ENCODE results near the gene ANO4.
"Not testable (repeated sequence)": the region's sequence is repeated elsewhere in the genome, so short reads cannot be mapped to it uniquely, and the experiment has no call there.

The ANO4 gene

GRCh38 chr12:100868487-100868886 lies 73.9 kb downstream of the ANO4 start:
- DNase-seq (ENCODE audit: low read depth in 3 of 3, low spot score in 1 of 3) = no peak

- no peak for DNase-seq (ENCODE audit: low read depth in 3 of 3, low spot score in 1 of 3)
Observed at GRCh38 chr12:100871195-100871734, 76.7 kb downstream of the ANO4 start.

DNA sequence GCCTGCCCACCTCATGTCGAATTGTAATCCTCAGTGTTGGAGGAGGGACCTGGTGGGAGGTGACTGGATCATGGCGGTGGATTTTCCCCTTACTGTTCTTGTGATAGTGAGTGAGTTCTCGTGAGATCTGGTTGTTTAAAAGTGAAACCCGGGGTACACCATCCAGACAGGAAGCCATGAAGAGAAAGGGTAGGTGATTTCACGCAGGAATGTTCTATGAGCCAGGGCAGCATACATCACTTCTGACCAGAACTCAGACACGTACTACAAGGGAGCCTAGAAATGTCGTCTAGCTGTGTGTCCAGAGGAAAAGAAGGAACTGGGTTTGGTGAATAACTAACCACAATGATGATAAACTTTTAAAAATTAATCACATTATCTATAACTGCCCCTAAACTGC lies 80.6 kb downstream of the ANO4 start:
- DNase-seq (ENCODE audit: low read depth in 3 of 3, low spot score in 1 of 3) = no peak

- DNase-seq (ENCODE audit: low read depth in 3 of 3, low spot score in 1 of 3) = no peak
Observed at GRCh38 chr12:100875771-100876170, 81.2 kb downstream of the ANO4 start.

- no peak for DNase-seq (ENCODE audit: low read depth in 3 of 3, low spot score in 1 of 3)
Observed at GRCh38 chr12:100877776-100878175, 83.2 kb downstream of the ANO4 start.

GRCh38 chr12:100895192-100895591 lies 100.6 kb downstream of the ANO4 start:
- DNase-seq (ENCODE audit: low read depth in 3 of 3, low spot score in 1 of 3) = no peak

- no peak for DNase-seq (ENCODE audit: low read depth in 3 of 3, low spot score in 1 of 3)
Observed at GRCh38 chr12:100896192-100896591, 101.6 kb downstream of the ANO4 start.

GRCh38 chr12:100897240-100897639 lies 102.7 kb downstream of the ANO4 start:
- no peak for DNase-seq (ENCODE audit: low read depth in 3 of 3, low spot score in 1 of 3)

GRCh38 chr12:100899301-100899700 lies 104.7 kb downstream of the ANO4 start:
- DNase-seq (ENCODE audit: low read depth in 3 of 3, low spot score in 1 of 3) = no peak

DNA sequence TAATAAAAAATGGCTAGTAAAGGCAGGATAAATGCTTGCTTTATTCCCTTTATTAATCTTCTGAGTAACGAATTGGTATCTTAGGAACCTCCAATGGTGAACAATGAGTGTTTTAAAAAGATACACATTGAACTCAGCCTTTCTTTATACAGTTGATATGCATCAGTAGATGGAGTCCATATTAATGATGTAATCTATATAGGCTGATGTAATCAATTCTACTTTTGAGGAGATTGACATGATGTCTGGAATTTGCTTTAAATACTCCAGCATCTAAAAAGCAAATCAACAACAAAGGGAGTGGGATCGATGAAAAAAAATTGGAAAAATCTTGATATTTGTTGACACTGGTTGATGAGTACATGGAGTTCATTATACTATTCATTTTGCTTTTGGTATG lies 106.2 kb downstream of the ANO4 start:
- no peak for DNase-seq (ENCODE audit: low read depth in 3 of 3, low spot score in 1 of 3)

DNA sequence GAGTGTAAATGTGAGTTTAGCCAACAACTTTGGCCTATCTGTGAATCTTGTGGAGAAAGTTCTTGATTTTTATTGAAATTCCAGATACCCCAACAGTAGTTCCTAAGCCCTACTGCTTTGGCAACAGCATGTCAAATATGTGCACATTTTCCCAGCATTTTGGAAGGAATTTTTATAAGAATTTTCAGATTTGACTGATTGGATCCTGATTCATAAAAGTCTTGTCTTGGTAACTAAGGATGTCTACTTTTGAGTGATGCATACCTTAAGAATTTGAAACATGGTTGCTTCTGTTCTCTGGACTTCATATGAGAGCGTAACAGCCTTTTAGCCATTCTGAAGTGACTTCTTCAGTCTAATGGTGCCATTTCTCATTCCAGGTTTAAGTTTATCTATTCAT lies 106.7 kb downstream of the ANO4 start:
- no peak for DNase-seq (ENCODE audit: low read depth in 3 of 3, low spot score in 1 of 3)

DNA sequence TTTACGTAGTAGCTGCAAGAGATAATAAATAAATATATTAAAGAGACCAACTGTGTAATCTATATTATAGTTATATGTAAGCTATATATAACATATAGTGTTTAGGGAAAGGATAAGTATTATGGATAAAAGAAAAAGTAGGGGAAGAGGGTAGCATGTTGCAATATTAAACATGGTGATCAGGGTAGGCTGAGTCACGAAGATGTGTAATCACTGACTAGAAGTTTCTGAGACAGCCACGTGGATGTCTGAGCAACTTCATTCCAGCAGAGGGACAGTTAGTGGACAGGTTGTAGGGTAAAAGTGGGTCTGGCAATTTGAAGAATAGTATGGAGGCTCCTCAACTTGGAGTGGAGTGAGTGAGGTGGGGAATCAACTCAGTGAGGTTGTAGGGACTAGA lies 109.7 kb downstream of the ANO4 start:
- DNase-seq (ENCODE audit: low read depth in 3 of 3, low spot score in 1 of 3) = no peak

GRCh38 chr12:100908501-100908900 lies 113.9 kb downstream of the ANO4 start:
- DNase-seq (ENCODE audit: low read depth in 3 of 3, low spot score in 1 of 3) = no peak

GRCh38 chr12:100913872-100914592 lies 119.5 kb downstream of the ANO4 start:
- DNase-seq (ENCODE audit: low read depth in 3 of 3, low spot score in 1 of 3) = no peak

GRCh38 chr12:100919116-100919515 lies 124.5 kb downstream of the ANO4 start:
- no peak for DNase-seq (ENCODE audit: low read depth in 3 of 3, low spot score in 1 of 3)

DNA sequence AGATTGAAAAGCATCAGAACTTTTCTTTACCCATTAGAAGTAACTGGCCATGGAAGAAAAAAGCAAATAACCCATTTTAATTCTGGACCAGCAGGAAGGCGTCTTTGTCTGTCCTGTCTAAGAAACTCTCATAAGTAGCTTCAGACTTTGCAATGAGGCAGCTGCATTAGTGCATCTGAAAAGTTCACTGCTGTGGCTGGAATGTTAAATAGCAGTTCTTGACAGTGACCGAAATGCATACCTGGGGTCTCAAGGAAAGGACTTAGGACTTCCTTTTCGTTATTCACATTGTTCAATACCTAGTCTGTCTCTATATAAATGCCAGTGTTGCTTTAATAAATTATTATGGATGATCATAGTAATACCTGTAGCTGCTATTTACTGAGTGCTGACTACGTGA lies 125.9 kb downstream of the ANO4 start:
- no peak for DNase-seq (ENCODE audit: low read depth in 3 of 3, low spot score in 1 of 3)

DNA sequence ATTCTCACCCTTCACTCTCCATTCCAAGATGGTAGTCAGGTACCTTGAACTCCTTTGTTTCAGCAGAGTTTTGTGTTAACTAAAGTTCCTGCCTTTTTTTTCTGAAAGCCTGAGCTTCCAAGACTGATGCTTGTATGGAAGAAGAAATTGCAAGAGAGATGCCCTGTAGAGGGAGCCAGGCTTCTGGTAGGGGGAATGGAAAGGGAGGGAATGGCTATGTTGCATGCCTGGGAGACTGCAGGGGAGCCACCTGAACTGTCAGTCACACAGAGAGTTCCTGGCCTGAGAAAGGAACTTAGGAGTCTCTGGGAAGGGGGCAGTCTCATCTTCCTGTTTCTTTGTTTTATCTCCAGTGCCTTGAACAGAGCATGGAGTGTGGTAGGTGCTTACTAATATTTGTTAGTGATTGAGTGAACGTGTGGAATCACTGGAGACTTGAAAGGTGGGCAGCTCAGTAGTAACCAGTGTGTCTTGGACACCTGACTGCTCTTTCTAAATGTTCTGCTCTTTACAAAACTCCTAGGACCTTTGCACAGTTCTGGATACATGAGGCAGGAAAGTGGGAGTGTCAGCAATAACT lies 132.2 kb downstream of the ANO4 start:
- DNase-seq (ENCODE audit: low read depth in 3 of 3, low spot score in 1 of 3) = no peak

DNA sequence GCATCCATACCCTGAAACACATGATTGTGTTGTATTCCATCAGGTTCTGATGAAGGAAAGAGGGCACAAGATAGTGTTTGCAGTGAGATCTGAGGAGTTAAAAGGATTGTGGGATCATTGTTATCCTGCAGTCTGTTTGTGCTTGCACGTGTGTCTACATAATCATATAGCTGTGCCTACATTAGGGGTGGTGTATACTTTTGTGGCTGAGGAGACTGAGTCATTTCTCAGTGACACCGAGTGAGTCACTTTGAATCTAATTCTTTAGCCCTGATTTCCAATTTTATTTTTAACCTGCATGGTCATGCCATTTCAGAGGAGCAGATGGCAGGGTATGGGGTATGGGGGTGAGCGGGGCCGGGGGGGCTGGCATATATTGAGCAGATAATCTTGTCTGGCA lies 133.2 kb downstream of the ANO4 start:
- no peak for DNase-seq (ENCODE audit: low read depth in 3 of 3, low spot score in 1 of 3)

DNA sequence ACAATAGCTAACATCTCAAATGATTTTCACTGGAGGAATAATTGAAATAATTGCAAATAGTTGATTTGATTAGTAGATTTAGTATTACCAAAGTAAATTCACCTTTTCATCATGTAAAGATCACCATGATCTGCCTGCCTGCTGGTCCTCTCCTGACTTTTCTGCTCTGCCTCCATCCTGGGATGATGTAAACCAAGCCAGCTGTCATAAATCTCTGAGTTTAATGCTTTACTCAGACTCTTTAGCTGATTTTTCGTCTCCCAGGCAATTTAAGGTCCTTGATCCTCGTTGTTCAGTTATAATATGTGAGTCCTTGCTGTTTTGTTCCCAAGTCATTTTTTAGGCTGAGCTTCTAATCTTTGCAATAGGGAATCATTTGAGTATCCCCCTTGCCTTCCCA lies 138.0 kb downstream of the ANO4 start:
- DNase-seq (ENCODE audit: low read depth in 3 of 3, low spot score in 1 of 3) = no peak

- DNase-seq (ENCODE audit: low read depth in 3 of 3, low spot score in 1 of 3) = not testable (repeated sequence)
Observed at GRCh38 chr12:100933531-100933930, 139.0 kb downstream of the ANO4 start.

GRCh38 chr12:100935929-100936328 lies 141.4 kb downstream of the ANO4 start:
- no peak for DNase-seq (ENCODE audit: low read depth in 3 of 3, low spot score in 1 of 3)

DNA sequence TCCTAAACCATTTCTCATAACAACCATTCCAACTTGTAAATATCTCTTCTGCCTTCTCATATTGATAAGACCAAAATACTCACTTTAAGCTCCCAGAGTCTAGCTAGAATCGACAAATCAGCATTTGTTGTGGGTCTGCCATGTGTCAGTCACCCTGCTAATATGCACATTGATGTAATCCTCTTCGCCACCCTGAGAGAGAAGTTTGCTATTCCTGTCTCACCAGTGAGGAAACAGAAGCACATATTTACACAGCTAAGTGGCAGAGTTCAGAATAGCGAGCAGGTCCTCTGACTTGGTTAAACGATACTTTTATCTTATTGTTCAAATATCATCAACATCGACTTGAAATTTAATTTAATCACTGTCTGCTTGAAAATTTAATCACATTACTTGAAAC lies 142.1 kb downstream of the ANO4 start:
- no peak for DNase-seq (ENCODE audit: low read depth in 3 of 3, low spot score in 1 of 3)

- DNase-seq (ENCODE audit: low read depth in 3 of 3, low spot score in 1 of 3) = no peak
Observed at GRCh38 chr12:100940503-100940902, 145.9 kb downstream of the ANO4 start.

Data from stimulated activated CD4-positive, alpha-beta T cell treated with anti-CD3 and anti-CD28 coated beads, TNF-alpha, amount 100 ng/mL, for 1 hour (primary cell).